ENCODE measurements around the gene THAP7.

GRCh38 chr22:20985720-20986119 is 16.2 kb downstream of the THAP7 start:
- no peak for TF ChIP-seq CTCF (conservative IDR thresholded peaks at IDR 0.05; ENCODE audit: low read depth, low read length)
- TF ChIP-seq EZH2 (IDR thresholded peaks at IDR 0.05; ENCODE audit: borderline replicate concordance, low read depth, low read length, poor library complexity, severe bottlenecking): no peak

Data from A673 (cell line).